ENCODE results near the gene PNLIPRP2. TPM values are rescaled to one million over a fixed set of nuclear protein-coding genes. Genes with fewer than 3 reads are reported as not detected.

Gene PNLIPRP2
- total RNA-seq, 1 experiment from 2014 or later = 0.24 TPM

DNA sequence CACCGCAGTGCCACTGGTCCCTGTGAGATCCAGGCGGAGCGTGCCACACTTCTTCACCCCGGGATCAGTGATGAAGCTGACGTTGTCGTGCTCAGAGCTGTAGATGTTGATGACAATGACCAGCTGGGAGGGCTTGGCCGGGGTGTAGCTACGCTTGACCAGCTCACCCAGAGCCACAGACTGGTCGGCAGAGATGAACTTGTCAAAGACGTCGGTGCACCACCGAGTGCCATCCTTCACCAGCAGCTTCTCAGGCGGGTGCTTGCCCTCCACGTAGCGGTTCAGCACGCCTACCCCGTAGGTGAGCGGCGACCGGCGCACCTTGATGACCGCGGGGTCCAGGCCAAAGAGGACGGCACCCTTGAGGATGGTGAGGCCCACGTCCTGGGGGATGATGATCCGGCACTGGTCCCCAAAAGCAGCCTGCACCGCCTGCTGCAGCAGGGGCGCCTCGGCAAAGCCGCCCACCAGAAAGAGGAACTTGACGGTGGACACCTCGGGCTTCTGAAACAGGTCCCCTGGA lies 54.2 kb downstream of the PNLIPRP2 start:
- Histone ChIP-seq H4K20me1 (ENCODE audit: control insufficient read depth, insufficient read depth, insufficient read length) (no peaks in the 10 kb centered on the region), H3K56ac (ENCODE audit: insufficient read length, low read depth, low read length) (no peak overlapping the region), H3K9ac (ENCODE audit: extremely low read depth, insufficient read length, low read length) (no peak overlapping the region), H3K27ac (ENCODE audit: insufficient read length, low read depth, low read length) (no peak overlapping the region), H3K4me2 (ENCODE audit: insufficient read depth, insufficient read length, low read length) (no peak overlapping the region), H3K9me3 (ENCODE audit: control insufficient read depth, low read depth, low read length) (no peaks in the 10 kb centered on the region), H2AFZ (ENCODE audit: low read length) (no peak overlapping the region), H4K8ac (replicated peaks; ENCODE audit: insufficient read length, low read depth, low read length) (no peak overlapping the region), H3K4me1 (ENCODE audit: insufficient read depth, low read length) (peaks cover 3% of the 10 kb centered on the region; the same call in 1 of the 2 replicates), H2BK12ac (ENCODE audit: insufficient read length, low read depth, low read length) (no peak overlapping the region), H3K14ac (ENCODE audit: insufficient read depth, low read length) (no peak overlapping the region), H3K23me2 (ENCODE audit: insufficient read length, low read depth, low read length, poor library complexity, severe bottlenecking) (no peaks in the 10 kb centered on the region), H4K5ac (ENCODE audit: insufficient read length, low read depth, low read length) (no peak overlapping the region), H3K79me2 (ENCODE audit: insufficient read depth, low read length) (no peaks in the 10 kb centered on the region), H3K27me3 (ENCODE audit: insufficient read depth, low read length) (no peaks in the 10 kb centered on the region), H2BK15ac (ENCODE audit: low read depth, low read length) (no peak overlapping the region), H2BK20ac (ENCODE audit: low read depth, low read length, poor library complexity, severe bottlenecking) (no peak overlapping the region), H3K23ac (ENCODE audit: insufficient read length, low read depth, low read length) (no peak overlapping the region), H4K91ac (ENCODE audit: insufficient read length, low read depth, low read length) (no peak overlapping the region), H3K79me1 (ENCODE audit: insufficient read depth, low read depth, low read length, poor library complexity, severe bottlenecking) (no peaks in the 10 kb centered on the region), H2BK5ac (ENCODE audit: insufficient read length, low read length) (no peak overlapping the region), H3K4ac (ENCODE audit: low read depth, low read length) (no peak overlapping the region), H2AK5ac (ENCODE audit: insufficient read length, low read length) (no peak overlapping the region), H3T11ph (ENCODE audit: low read length) (no peak overlapping the region), H3K18ac (ENCODE audit: insufficient read length, low read depth, low read length) (no peak overlapping the region), H2BK120ac (ENCODE audit: low read depth, low read length, poor library complexity, severe bottlenecking) (no peak overlapping the region)
- H3K4me3 Mint-ChIP-seq = no peak overlapping the region
- WGBS (ENCODE audit: extremely low coverage, insufficient read length, low lambda C conversion rate) = no CpG with 5 or more reads among the region's 32 CpGs
- TF ChIP-seq, protein P1, sequence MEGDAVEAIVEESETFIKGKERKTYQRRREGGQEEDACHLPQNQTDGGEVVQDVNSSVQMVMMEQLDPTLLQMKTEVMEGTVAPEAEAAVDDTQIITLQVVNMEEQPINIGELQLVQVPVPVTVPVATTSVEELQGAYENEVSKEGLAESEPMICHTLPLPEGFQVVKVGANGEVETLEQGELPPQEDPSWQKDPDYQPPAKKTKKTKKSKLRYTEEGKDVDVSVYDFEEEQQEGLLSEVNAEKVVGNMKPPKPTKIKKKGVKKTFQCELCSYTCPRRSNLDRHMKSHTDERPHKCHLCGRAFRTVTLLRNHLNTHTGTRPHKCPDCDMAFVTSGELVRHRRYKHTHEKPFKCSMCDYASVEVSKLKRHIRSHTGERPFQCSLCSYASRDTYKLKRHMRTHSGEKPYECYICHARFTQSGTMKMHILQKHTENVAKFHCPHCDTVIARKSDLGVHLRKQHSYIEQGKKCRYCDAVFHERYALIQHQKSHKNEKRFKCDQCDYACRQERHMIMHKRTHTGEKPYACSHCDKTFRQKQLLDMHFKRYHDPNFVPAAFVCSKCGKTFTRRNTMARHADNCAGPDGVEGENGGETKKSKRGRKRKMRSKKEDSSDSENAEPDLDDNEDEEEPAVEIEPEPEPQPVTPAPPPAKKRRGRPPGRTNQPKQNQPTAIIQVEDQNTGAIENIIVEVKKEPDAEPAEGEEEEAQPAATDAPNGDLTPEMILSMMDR (conservative IDR thresholded peaks at IDR 0.05) = no peak
- no peaks in the 10 kb centered on the region for H3K9me3 Mint-ChIP-seq
- peak; percentile 17 for DNase-seq
- peaks cover 22 to 24% of the 10 kb centered on the region in 2 experiments for H3K4me1 Mint-ChIP-seq
- no peaks in the 10 kb centered on the region for H3K36me3 Mint-ChIP-seq (ENCODE audit: insufficient read depth in 1 of 3, low read depth in 3 of 3)
- H3K27ac Mint-ChIP-seq = no peak overlapping the region
- H3K27me3 Mint-ChIP-seq (ENCODE audit: low read depth) = peaks cover 9% of the 10 kb centered on the region
